Prostate gland (tissue), 2 donors: Measurements from ENCODE around the gene INPP5E. TPM values are rescaled to one million over a fixed set of nuclear protein-coding genes. Genes with fewer than 3 reads are reported as not detected.

Source experiments
- DNase-seq: peaks from one replicate; pipeline ENCODE4 v3.0.0-alpha.2; 2019; ENCODE audit warnings: low spot score
- H3K27ac ChIP-seq, 2 donors: fragments of 200-600 bp; sonication (generic); 2 replicates each; pipeline ENCODE4 v1.5.1; 2017 to 2019
- H3K27me3 ChIP-seq: fragments of 200-600 bp; sonication (generic); replicated peaks from 2 replicates; pipeline ENCODE4 v1.5.1; 2019; ENCODE audit not compliant: insufficient read depth
- H3K36me3 ChIP-seq, 2 donors: fragments of 200-600 bp; sonication (generic); 1 replicate in 1 of 2; 2 replicates in 1 of 2; pipeline versions ENCODE4 v1.5.1 to v1.8.1; 2017 to 2019
- H3K4me1 ChIP-seq: fragments of 200-600 bp; sonication (generic); replicated peaks from 2 replicates; pipeline ENCODE4 v1.5.1; 2019
- H3K4me3 ChIP-seq, 2 donors: fragments of 200-600 bp; sonication (generic); 2 replicates each; pipeline ENCODE4 v1.5.1; 2017 to 2019
- H3K9me3 ChIP-seq: fragments of 200-600 bp; sonication (generic); 2 replicates; pipeline ENCODE4 v1.5.1; 2017
- CTCF ChIP-seq, 4 experiments: fragments of 200-600 bp in 2 of 4; fragments of 450-650 bp in 2 of 4; sonication (generic) in 2 of 4; IDR thresholded peaks; 1 replicate in 3 of 4; 2 replicates in 1 of 4; pipeline ENCODE4 v1.5.1; 2016 to 2019; ENCODE audit warnings: antibody characterized with exemption in 4 of 4, mild to moderate bottlenecking in 2 of 4, moderate library complexity in 2 of 4
- POLR2A ChIP-seq: fragments of 450-650 bp; IDR thresholded peaks from one replicate; pipeline ENCODE4 v1.6.1; 2016; ENCODE audit warnings: antibody characterized with exemption, mild to moderate bottlenecking
- POLR2AphosphoS5 ChIP-seq: sonication (generic); formaldehyde crosslinking; IDR thresholded peaks from one replicate; pipeline ENCODE4 v1.6.1; 2017; ENCODE audit warnings: antibody characterized with exemption
- WGBS: methylation state at CpG from one replicate; pipeline ENCODE4 v1.1.5; 2018; 5-methylcytosine and 5-hydroxymethylcytosine counted together
- intact Hi-C: fragments of 100-400 bp; cut with DNase I; formaldehyde crosslinking; loops from one replicate; pipeline ENCODE4 v1.14.2; 2022
- total RNA-seq, 2 donors: library from RNA; depleted of rRNA; stranded (reverse); fragments of >200 nt; gene quantifications; one replicate each; pipeline ENCODE4 v1.1.0, GENCODE V29; 2016

INPP5E gene
- total RNA-seq, 2 donors from 2014 or later, result 10.7 to 22.7 TPM

GRCh38 chr9:136437839-136438547 lies 1.7 kb downstream of the INPP5E start:
- Histone ChIP-seq H3K4me1 (peaks cover 11% of the 10 kb centered on the region), H3K4me3 (peak overlapping the region; percentile 88 to 92), H3K36me3 (peaks cover 0 to 8% of the 10 kb centered on the region in 2 donors), H3K9me3 (no peaks in the 10 kb centered on the region), H3K27me3 (no peaks in the 10 kb centered on the region), H3K27ac (no peak overlapping the region)
- WGBS, result 50% methylated on average over 37 of the region's 37 CpGs
- DNase-seq, result no peak
- TF ChIP-seq POLR2AphosphoS5 (no peak), POLR2A (no peak), CTCF (IDR thresholded peaks at IDR 0.05) (no peak)
- intact Hi-C loops, result no loop called here

- peaks cover 0 to 8% of the 10 kb centered on the region in 2 donors for H3K36me3 ChIP-seq
- no peaks in the 10 kb centered on the region for H3K9me3 ChIP-seq
- 57% methylated on average over 8 of the region's 8 CpGs for WGBS
- no peak for DNase-seq
- H3K4me3 ChIP-seq, result peak overlapping the region in 1 of 2 donors; percentile 92
- no peak overlapping the region for H3K27ac ChIP-seq
- no peaks in the 10 kb centered on the region for H3K27me3 ChIP-seq
- H3K4me1 ChIP-seq, result peaks cover 11% of the 10 kb centered on the region
- intact Hi-C loops, result no loop called here
- no peak for TF ChIP-seq POLR2A
- TF ChIP-seq CTCF (IDR thresholded peaks at IDR 0.05), result no peak
- TF ChIP-seq POLR2AphosphoS5, result no peak
Measured at GRCh38 chr9:136437430-136437829, 2.2 kb downstream of the INPP5E start.

- 86% methylated on average over 25 of the region's 25 CpGs for WGBS
- DNase-seq, result no peak
- Histone ChIP-seq H3K36me3 (peaks cover 0 to 2% of the 10 kb centered on the region in 2 donors), H3K4me3 (no peak overlapping the region), H3K9me3 (no peaks in the 10 kb centered on the region), H3K27me3 (no peaks in the 10 kb centered on the region), H3K27ac (no peak overlapping the region), H3K4me1 (peaks cover 11% of the 10 kb centered on the region)
- intact Hi-C loops, result no loop called here
- TF ChIP-seq POLR2AphosphoS5 (no peak), POLR2A (no peak), CTCF (IDR thresholded peaks at IDR 0.05) (no peak)
Measured at GRCh38 chr9:136436055-136436634, 3.5 kb downstream of the INPP5E start.

GRCh38 chr9:136434580-136435169 lies 5.0 kb downstream of the INPP5E start:
- no peaks in the 10 kb centered on the region for H3K9me3 ChIP-seq
- DNase-seq, result no peak
- no peaks in the 10 kb centered on the region for H3K27me3 ChIP-seq
- H3K36me3 ChIP-seq, result no peaks in the 10 kb centered on the region
- no peak for TF ChIP-seq CTCF (IDR thresholded peaks at IDR 0.05)
- TF ChIP-seq POLR2AphosphoS5, result no peak
- no peak for TF ChIP-seq POLR2A
- H3K27ac ChIP-seq, result no peak overlapping the region
- WGBS, result 90% methylated on average over 17 of the region's 17 CpGs
- H3K4me3 ChIP-seq, result no peak overlapping the region
- intact Hi-C loops, result no loop called here
- peaks cover 11% of the 10 kb centered on the region for H3K4me1 ChIP-seq
